ENCODE measurements around the gene RAB3C. TPM values are rescaled to one million over a fixed set of nuclear protein-coding genes. Genes with fewer than 3 reads are reported as not detected.

RAB3C gene
- total RNA-seq, 1 donor from 2014 or later, result under 0.01 TPM

DNA sequence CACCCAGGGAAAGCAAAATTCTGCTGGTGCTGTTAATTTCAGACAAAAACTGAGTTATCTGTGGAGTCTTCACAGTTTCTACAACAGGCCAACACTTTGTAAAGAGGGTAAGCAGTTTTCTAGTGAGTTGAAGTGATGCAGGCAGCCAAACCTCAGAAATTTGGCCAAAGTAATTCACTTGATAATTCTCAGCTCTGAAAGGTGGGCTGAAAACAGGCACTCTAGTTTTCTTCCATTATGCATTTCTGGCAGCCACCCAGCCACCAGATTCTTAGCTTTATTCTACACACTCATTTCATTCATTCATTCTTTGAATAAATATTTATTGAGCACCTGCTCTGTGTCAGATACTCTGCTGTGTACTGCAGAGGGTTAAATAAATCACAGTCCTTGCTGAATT lies 184.2 kb downstream of the RAB3C start:
- DNase-seq (ENCODE audit: low read depth in 2 of 2), result no peak

DNA sequence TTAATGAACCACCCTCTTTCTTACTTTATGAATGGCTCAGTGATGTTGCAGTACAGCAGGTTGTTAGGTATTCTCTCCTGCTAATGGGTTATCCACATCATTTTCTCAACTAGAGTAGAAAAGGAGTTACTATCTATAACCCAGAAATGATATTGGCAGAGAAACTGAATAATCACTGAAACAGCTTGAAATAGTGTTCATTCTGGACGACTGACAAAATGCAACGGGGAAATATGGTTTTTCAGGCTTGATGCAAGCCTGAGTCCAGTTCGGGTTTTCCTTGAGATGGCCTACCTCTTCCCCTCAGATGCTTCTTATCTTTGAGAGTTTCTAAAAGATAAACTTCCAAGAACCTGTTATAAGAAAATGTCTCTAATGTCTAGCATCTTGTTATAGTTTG lies 187.3 kb downstream of the RAB3C start:
- no peak for DNase-seq (ENCODE audit: low read depth in 2 of 2)

- DNase-seq (ENCODE audit: low read depth in 2 of 2), result no peak
Observed at GRCh38 chr5:58771796-58772195, 188.9 kb downstream of the RAB3C start.

GRCh38 chr5:58773744-58774441 lies 191.0 kb downstream of the RAB3C start:
- peak in 1 of 2 donors; percentile 2 for DNase-seq (ENCODE audit: low read depth in 2 of 2)

DNA sequence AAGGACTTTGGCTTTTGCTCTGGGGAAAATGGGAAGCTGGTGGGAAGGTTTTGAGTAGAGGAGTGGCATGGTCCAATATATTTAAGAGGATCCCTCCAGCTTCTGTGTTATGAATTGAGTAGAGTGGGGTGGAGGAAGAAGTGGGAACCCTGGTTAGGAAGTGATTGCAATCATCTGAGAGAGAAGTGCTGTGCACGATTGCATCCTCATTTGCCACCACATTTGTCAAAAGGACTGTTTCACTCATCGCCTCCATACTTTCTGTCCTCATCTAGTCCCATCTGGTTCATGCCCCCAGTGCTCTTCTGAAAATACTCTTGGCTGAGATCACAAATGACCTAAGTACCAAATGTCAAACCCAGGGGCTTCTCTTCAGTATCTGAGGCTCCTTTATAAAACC lies 192.1 kb downstream of the RAB3C start:
- no peak for DNase-seq (ENCODE audit: low read depth in 2 of 2)

- DNase-seq (ENCODE audit: low read depth in 2 of 2), result no peak
Observed at GRCh38 chr5:58775701-58776262, 192.9 kb downstream of the RAB3C start.

- no peak for DNase-seq (ENCODE audit: low read depth in 2 of 2)
Observed at GRCh38 chr5:58776559-58776958, 193.7 kb downstream of the RAB3C start.

GRCh38 chr5:58778888-58779287 lies 196.0 kb downstream of the RAB3C start:
- DNase-seq (ENCODE audit: low read depth in 2 of 2), result no peak

DNA sequence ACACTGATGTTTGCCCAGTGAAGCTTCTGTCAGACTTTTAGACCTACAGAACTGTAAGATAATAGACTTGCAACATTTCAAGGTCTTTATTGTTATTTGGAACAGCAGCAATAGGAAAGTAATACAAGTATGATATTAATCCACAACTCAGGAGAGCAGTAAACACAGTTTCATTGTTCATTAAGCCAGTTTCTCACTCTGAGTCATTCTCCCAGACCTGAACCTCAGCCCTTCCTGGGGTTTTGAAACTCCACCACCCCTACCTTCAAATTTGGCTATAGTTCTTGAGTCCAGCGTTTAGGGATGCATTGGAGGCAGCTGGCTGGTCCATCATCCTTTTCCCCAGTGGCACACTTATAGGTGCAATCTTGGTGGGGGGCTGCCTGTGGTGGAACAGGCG lies 203.2 kb downstream of the RAB3C start:
- DNase-seq (ENCODE audit: low read depth in 2 of 2), result no peak

- DNase-seq (ENCODE audit: low read depth in 2 of 2), result no peak
Observed at GRCh38 chr5:58786711-58787303, 203.9 kb downstream of the RAB3C start.

DNA sequence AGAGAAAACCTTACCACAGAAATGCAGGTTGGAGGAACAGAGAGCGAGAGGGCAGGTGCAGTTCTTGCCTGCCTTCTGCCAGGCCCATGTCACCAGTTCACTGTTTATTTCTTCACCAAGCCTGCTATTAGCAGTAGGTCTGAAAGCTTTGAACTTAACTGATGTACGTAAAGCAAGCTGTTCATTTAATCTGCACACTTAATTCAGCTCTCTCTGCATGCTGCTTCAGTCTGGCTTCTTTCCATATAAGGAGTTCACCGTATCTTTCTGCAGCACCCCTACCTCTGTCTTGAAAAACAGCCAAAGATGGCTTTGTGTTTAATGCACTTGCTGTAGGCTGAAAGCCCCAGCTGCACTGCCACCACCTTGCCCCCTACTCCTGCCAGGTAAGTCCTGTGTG lies 205.1 kb downstream of the RAB3C start:
- no peak for DNase-seq (ENCODE audit: low read depth in 2 of 2)

DNA sequence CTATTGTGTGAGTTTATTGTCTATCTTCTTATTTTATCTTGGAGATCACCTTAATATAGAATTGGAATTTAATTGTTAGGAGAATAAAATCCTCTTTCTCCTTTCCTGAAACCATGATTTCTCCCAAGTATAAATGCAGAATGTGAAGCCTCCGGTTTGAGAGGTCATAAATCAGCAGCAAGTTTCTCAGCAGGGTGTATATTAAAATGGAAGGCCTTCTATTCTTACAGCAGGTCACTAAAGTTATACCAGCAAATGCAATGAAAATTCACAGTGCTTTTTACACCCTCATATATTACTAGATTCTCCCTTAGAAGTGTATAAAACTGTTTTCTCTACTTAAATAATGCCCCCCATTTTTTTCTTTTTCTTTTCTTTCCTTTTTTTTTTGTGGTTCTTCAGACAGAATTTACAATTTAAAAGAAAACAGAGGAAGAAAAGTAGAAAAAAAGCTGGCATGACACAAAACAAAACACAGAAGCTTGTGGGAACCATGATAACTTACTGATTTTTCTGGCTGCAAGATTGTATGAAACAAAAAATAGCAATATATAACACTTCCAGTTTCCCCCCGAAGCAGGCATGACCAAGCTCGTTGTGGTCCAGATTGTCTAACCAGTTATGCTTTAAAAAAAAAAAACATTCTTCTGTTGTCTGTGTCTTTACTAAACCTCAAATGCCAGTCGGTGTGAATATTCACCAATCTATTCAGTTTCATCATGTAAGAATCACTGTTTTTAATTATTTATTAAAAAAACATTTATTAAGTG lies 211.2 kb downstream of the RAB3C start:
- no peak for DNase-seq (ENCODE audit: low read depth in 2 of 2)

- DNase-seq (ENCODE audit: low read depth in 2 of 2), result no peak
Observed at GRCh38 chr5:58794875-58795274, 212.0 kb downstream of the RAB3C start.

GRCh38 chr5:58795327-58795726 lies 212.5 kb downstream of the RAB3C start:
- DNase-seq (ENCODE audit: low read depth in 2 of 2), result no peak

GRCh38 chr5:58797021-58797420 lies 214.1 kb downstream of the RAB3C start:
- DNase-seq (ENCODE audit: low read depth in 2 of 2), result no peak

GRCh38 chr5:58800356-58800755 lies 217.5 kb downstream of the RAB3C start:
- no peak for DNase-seq (ENCODE audit: low read depth in 2 of 2)

GRCh38 chr5:58800861-58801540 lies 218.1 kb downstream of the RAB3C start:
- no peak for DNase-seq (ENCODE audit: low read depth in 2 of 2)

GRCh38 chr5:58803056-58803455 lies 220.2 kb downstream of the RAB3C start:
- DNase-seq (ENCODE audit: low read depth in 2 of 2), result no peak

DNA sequence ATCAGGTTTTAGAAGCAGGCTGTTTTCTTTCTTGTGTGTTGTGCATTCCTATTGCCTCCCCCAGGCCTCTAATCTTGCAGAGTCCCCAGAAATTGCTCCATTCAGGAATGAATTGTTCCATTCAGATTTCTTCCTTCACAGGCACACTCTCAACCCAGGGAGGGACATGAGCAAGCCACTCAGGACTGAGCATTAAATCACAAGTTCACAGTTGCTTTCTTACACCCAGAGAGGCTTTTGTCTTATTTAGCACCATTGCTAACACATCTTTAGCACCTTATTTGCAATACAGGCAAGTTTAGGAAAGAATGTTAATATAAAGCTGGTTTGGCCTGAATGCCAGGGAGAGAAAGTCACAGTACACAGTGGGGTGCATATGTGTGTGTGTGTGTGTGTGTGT lies 221.4 kb downstream of the RAB3C start:
- no peak for DNase-seq (ENCODE audit: low read depth in 2 of 2)

GRCh38 chr5:58810086-58810485 lies 227.2 kb downstream of the RAB3C start:
- no peak for DNase-seq (ENCODE audit: low read depth in 2 of 2)

DNA sequence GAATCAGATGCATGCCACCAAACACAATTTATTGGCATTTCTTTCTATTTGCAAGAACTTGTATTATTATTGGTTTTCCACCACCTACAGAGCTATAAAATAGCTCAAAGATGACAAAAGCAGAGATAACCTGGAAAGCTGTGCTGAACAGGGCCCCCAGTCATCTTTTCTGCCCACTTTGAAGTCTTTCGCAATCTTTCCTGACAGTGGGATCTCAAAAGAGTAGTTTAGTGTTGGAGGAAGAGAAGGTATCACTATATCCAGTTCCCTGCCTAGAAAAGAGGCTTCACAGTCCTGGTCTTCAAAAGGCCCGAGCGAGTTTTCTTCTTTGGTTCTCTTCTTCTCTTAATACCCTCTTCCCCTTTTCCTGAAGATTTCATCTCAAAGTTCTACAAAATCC lies 231.0 kb downstream of the RAB3C start:
- DNase-seq (ENCODE audit: low read depth in 2 of 2), result no peak

DNA sequence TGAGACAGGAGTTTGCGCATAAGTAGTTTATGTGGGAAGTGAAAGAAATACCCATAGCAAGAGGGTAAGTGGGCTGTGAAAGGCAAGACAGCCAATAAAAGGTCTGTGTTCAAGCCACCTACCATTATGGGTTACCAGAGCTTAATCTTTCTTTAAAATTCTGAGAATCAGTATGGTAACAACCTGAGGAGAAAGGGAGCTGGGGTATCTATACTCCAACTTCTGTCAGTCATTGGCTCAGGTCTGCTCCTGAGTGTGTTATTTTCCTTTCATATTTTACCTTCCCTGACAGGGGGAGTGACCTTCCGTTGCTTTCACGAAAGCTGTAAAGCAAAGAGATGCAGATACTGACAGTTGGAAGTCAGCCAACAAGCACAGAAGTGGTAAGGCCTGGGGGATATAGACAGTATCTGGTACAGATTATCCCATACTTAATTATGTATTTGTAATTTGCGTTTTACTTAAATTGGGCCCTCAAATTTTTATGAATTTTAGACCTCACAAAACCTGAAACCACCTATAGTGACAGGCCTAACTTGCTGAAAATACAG lies 233.4 kb downstream of the RAB3C start:
- no peak for DNase-seq (ENCODE audit: low read depth in 2 of 2)

All from dermis microvascular lymphatic vessel endothelial cell (primary cell).